C4-2B (cell line): ENCODE data around the gene LFNG.

Experiments used
- CTCF ChIP-seq: fragments of 450-650 bp; conservative IDR thresholded peaks from 2 replicates; pipeline ENCODE4 v1.5.1; 2017; ENCODE audit warnings: mild to moderate bottlenecking
- ZFX ChIP-seq: fragments of 450-650 bp; IDR thresholded peaks from 2 replicates; pipeline ENCODE4 v1.6.1; 2017

- TF ChIP-seq CTCF (no peak), ZFX (no peak)
Measured at GRCh38 chr7:2512179-2512661, 7.4 kb upstream of the LFNG start.
